Osteocyte (in vitro differentiated cells): ENCODE measurements around the gene C10orf71. TPM values are rescaled to one million over a fixed set of nuclear protein-coding genes. Genes with fewer than 3 reads are reported as not detected.

ENCODE experiments used
- DNase-seq: peaks from one replicate; pipeline ENCODE4 v3.0.0; 2021; ENCODE audit warnings: mixed read lengths; ENCODE audit not compliant: unreplicated experiment; ENCODE audit errors: extremely low spot score
- H3K27ac Mint-ChIP-seq: one replicate; pipeline ENCODE4 v1.8.0; 2021; ENCODE audit warnings: mild to moderate bottlenecking, mixed read lengths; ENCODE audit not compliant: unreplicated experiment
- H3K27me3 Mint-ChIP-seq: one replicate; pipeline ENCODE4 v1.8.0; 2021; ENCODE audit warnings: mixed read lengths; ENCODE audit not compliant: unreplicated experiment
- H3K36me3 Mint-ChIP-seq: one replicate; pipeline ENCODE4 v1.8.0; 2021; ENCODE audit warnings: mixed read lengths; ENCODE audit not compliant: unreplicated experiment
- H3K4me1 Mint-ChIP-seq: one replicate; pipeline ENCODE4 v1.8.0; 2021; ENCODE audit warnings: mixed read lengths; ENCODE audit not compliant: unreplicated experiment
- H3K4me3 Mint-ChIP-seq: one replicate; pipeline ENCODE4 v1.8.0; 2021; ENCODE audit warnings: mild to moderate bottlenecking, moderate library complexity, mixed read lengths; ENCODE audit not compliant: unreplicated experiment
- H3K9me3 Mint-ChIP-seq: one replicate; pipeline ENCODE4 v1.8.0; 2021; ENCODE audit warnings: mixed read lengths; ENCODE audit not compliant: unreplicated experiment
- CTCF ChIP-seq: fragments of 200-600 bp; sonication (generic); IDR thresholded peaks from 2 replicates; pipeline ENCODE4 v1.5.0; 2021; ENCODE audit warnings: antibody characterized with exemption, mild to moderate bottlenecking, moderate library complexity
- total RNA-seq: library from RNA; stranded (reverse); gene quantifications from 2 replicates; pipeline ENCODE4 v1.2.1, GENCODE V29; 2021

The C10orf71 gene
- total RNA-seq, 1 donor from 2014 or later: not detected

GRCh38 chr10:49338604-49339003, 39.6 kb downstream of the C10orf71 start:
- H3K4me1 Mint-ChIP-seq: no peaks in the 10 kb centered on the region
- DNase-seq: no peak
- peaks cover 30% of the 10 kb centered on the region for H3K27me3 Mint-ChIP-seq
- no peaks in the 10 kb centered on the region for H3K9me3 Mint-ChIP-seq
- no peak overlapping the region for H3K4me3 Mint-ChIP-seq
- H3K27ac Mint-ChIP-seq: no peak overlapping the region
- H3K36me3 Mint-ChIP-seq: no peaks in the 10 kb centered on the region
- TF ChIP-seq CTCF: no peak

- TF ChIP-seq CTCF: no peak
- no peaks in the 10 kb centered on the region for H3K36me3 Mint-ChIP-seq
- no peak overlapping the region for H3K27ac Mint-ChIP-seq
- H3K9me3 Mint-ChIP-seq: peaks cover 3% of the 10 kb centered on the region
- no peak overlapping the region for H3K4me3 Mint-ChIP-seq
- H3K4me1 Mint-ChIP-seq: no peaks in the 10 kb centered on the region
- H3K27me3 Mint-ChIP-seq: peaks cover 46% of the 10 kb centered on the region
- no peak for DNase-seq
Observed at GRCh38 chr10:49344840-49345239, 45.9 kb downstream of the C10orf71 start.

- H3K4me1 Mint-ChIP-seq: no peaks in the 10 kb centered on the region
- no peak overlapping the region for H3K4me3 Mint-ChIP-seq
- H3K9me3 Mint-ChIP-seq: peaks cover 9% of the 10 kb centered on the region
- no peaks in the 10 kb centered on the region for H3K36me3 Mint-ChIP-seq
- peak; percentile 30 for DNase-seq
- peaks cover 35% of the 10 kb centered on the region for H3K27me3 Mint-ChIP-seq
- TF ChIP-seq CTCF: no peak
- H3K27ac Mint-ChIP-seq: no peak overlapping the region
Observed at GRCh38 chr10:49347342-49347741, 48.4 kb downstream of the C10orf71 start.

GRCh38 chr10:49347827-49348226, 48.9 kb downstream of the C10orf71 start:
- TF ChIP-seq CTCF: no peak
- Mint-ChIP-seq H3K36me3 (no peaks in the 10 kb centered on the region), H3K27me3 (peaks cover 31% of the 10 kb centered on the region)

DNA sequence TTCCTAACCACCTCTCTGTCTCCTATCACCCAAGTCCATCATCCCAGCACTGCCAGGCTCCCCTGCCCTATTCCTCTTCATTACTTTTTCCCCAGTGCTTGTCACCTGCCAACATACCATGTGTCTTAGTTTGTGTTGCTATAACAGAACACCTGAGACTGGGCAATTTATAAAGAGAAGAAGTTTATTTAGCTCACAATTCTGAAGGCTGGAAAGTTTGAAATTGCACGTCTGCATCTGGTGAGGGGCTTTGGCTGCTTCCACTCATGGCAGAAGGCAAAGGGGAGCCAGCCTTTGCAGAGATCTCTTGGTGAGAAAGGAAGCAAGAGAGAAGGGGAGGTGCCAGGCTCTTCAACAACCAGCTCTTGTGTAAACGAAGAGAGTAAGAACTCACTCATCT, 49.6 kb downstream of the C10orf71 start:
- peaks cover 28% of the 10 kb centered on the region for H3K27me3 Mint-ChIP-seq
- no peak for TF ChIP-seq CTCF
- H3K27ac Mint-ChIP-seq: no peak overlapping the region
- peak; percentile 36 for DNase-seq
- peaks cover 4% of the 10 kb centered on the region for H3K4me1 Mint-ChIP-seq
- H3K4me3 Mint-ChIP-seq: no peak overlapping the region
- no peaks in the 10 kb centered on the region for H3K36me3 Mint-ChIP-seq
- peaks cover 9% of the 10 kb centered on the region for H3K9me3 Mint-ChIP-seq

More at GRCh38 chr10:49347827-49348226, 48.9 kb downstream of the C10orf71 start:
- Mint-ChIP-seq H3K27ac (no peak overlapping the region), H3K4me3 (no peak overlapping the region), H3K9me3 (peaks cover 9% of the 10 kb centered on the region), H3K4me1 (no peaks in the 10 kb centered on the region)
- peak; percentile 68 for DNase-seq
